Smooth muscle cell (in vitro differentiated cells): ENCODE results near the gene SNX27. TPM values are rescaled to one million over a fixed set of nuclear protein-coding genes. Genes with fewer than 3 reads are reported as not detected.

Experiments used
- polyA plus RNA-seq: library from polyadenylated mRNA; unstranded; fragments of >200 nt; fragmentation: Nextera tagmentation; extraction: Ambion mirVana; gene quantifications from 2 replicates; pipeline ENCODE4 v1.2.1, GENCODE V29; 2016
- small RNA-seq: library from RNA; depleted of rRNA; stranded (forward); fragments of <200 nt; gene quantifications from one replicate; pipeline ENCODE3, GENCODE V24; 2014
- total RNA-seq: library from RNA; depleted of rRNA; stranded (reverse); fragments of >200 nt; gene quantifications from 2 replicates; pipeline ENCODE4 v1.2.3, GENCODE V29; 2014

Gene SNX27
- total and polyA plus RNA-seq, 2 experiments from 2014 or later, result 11.9 to 20.9 TPM

Small RNA genes lying within 50 kb of the gene (small RNA-seq; reads per million reads assigned to genes)
- 0.13 reads per million for gene RNU6-1062P
- gene RNU6-662P, result not detected

Other genes starting within 250 kb of the SNX27 start
- gene SELENBP1, start 239.3 kb upstream of the SNX27 start, total RNA-seq, result 22.0 and 26.7 TPM in 2 replicates
- 28.8 and 40.2 TPM in 2 replicates for gene SELENBP1, start 239.3 kb upstream of the SNX27 start, polyA plus RNA-seq
- 308 and 316 TPM in 2 replicates for gene PSMB4, start 212.5 kb upstream of the SNX27 start, total RNA-seq
- gene PSMB4, start 212.5 kb upstream of the SNX27 start, polyA plus RNA-seq, result 88.6 and 94.1 TPM in 2 replicates
- gene POGZ, start 152.6 kb upstream of the SNX27 start, total RNA-seq, result 40.9 and 47.0 TPM in 2 replicates
- 20.5 and 24.8 TPM in 2 replicates for gene POGZ, start 152.6 kb upstream of the SNX27 start, polyA plus RNA-seq
- 0.76 and 17.0 TPM in 2 replicates for gene CGN, start 100.7 kb upstream of the SNX27 start, total RNA-seq
- gene CGN, start 100.7 kb upstream of the SNX27 start, polyA plus RNA-seq, result 0.70 and 2.5 TPM in 2 replicates
- gene TUFT1, start 71.7 kb upstream of the SNX27 start, total RNA-seq, result 19.6 and 20.0 TPM in 2 replicates
- gene TUFT1, start 71.7 kb upstream of the SNX27 start, polyA plus RNA-seq, result 15.1 and 30.7 TPM in 2 replicates
- not detected in 2 replicates for gene CELF3, start 104.8 kb downstream of the SNX27 start, total RNA-seq
- gene CELF3, start 104.8 kb downstream of the SNX27 start, polyA plus RNA-seq, result not detected in 2 replicates
- not detected in 2 replicates for gene RIIAD1, start 109.5 kb downstream of the SNX27 start, total RNA-seq
- not detected in 2 replicates for gene RIIAD1, start 109.5 kb downstream of the SNX27 start, polyA plus RNA-seq
- gene MRPL9, start 151.4 kb downstream of the SNX27 start, total RNA-seq, result 83.8 and 151 TPM in 2 replicates
- 109 and 110 TPM in 2 replicates for gene MRPL9, start 151.4 kb downstream of the SNX27 start, polyA plus RNA-seq
- gene TDRKH, start 178.4 kb downstream of the SNX27 start, total RNA-seq, result 3.9 and 8.5 TPM in 2 replicates
- gene TDRKH, start 178.4 kb downstream of the SNX27 start, polyA plus RNA-seq, result 3.9 and 4.7 TPM in 2 replicates
- not detected in 2 replicates for gene LINGO4, start 193.4 kb downstream of the SNX27 start, total RNA-seq
- not detected in 2 replicates for gene LINGO4, start 193.4 kb downstream of the SNX27 start, polyA plus RNA-seq
- gene RORC, start 219.8 kb downstream of the SNX27 start, total RNA-seq, result not detected in 2 replicates
- gene RORC, start 219.8 kb downstream of the SNX27 start, polyA plus RNA-seq, result not detected in 2 replicates
- gene C2CD4D, start 227.8 kb downstream of the SNX27 start, total RNA-seq, result not detected in 2 replicates
- gene C2CD4D, start 227.8 kb downstream of the SNX27 start, polyA plus RNA-seq, result 1.2 TPM in 1 of 2 replicates, not detected in the other
- 0.76 and 2.1 TPM in 2 replicates for gene THEM5, start 241.7 kb downstream of the SNX27 start, total RNA-seq
- gene THEM5, start 241.7 kb downstream of the SNX27 start, polyA plus RNA-seq, result 1.0 and 1.3 TPM in 2 replicates